ENCODE results near the gene CASTOR1.

The CASTOR1 gene

DNA sequence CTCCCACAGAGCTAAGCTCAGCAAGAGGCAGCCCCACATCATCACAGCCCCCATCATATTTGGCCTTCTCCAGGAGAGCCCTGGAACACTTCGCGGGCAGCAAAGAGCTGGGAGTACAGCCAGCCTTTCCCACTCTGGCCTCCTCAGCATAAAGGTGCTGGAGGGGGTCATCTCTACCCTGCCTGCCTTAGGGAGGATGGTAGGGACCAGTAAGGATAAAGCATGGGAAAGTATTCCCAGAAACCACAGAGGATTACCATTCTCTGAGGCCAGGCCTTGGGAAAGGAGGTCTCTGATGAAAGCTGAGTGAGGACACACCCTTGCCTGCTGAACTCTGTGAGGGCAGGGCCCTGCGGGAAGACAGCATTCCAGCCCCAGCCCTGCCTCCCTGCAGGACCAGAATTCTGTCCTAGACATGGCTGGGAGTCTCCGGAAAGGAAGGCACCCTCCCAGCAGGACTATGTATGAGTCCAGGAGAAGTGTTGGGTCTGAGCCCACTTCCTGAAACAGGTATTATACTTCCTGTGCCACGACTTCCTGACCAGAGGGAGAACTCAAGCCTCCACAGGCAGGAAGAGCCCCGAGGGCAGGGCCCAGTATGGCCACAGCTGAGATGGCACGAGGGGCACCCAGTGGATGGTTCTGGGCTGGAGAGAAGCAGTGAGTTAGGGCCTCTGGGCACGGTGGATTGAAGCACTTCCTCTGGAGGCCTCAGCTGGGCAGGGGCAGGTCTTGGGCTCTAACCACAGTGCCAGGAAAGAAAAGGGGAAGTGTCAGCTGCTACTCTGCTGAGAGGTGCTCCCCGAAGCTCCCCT is 12.9 kb upstream of the CASTOR1 start:
- Histone ChIP-seq H3K4me3 (peak overlapping the region in 9 of 10 experiments; percentile 1 to 47 (median 9); a peak in 9 of 20 replicates), H3K9ac (peak overlapping the region; percentile 36 to 67 (median 58); a peak in 19 of 22 replicates), H3K36me3 (peaks cover 0 to 48% (median 18%) of the 10 kb centered on the region in 11 experiments; a peak in 20 of 22 replicates), H3K27me3 (no peaks in the 10 kb centered on the region), H3K4me2 (peak overlapping the region; percentile 86 to 98 (median 95)), H3K4me1 (peaks cover 84 to 95% (median 92%) of the 10 kb centered on the region in 10 experiments), H3K9me3 (replicated peaks in 1 of 11) (no peaks in the 10 kb centered on the region), H3K27ac (peak overlapping the region; percentile 59 to 94 (median 87)), H4K20me1 (peaks cover 0 to 15% (median 0%) of the 10 kb centered on the region in 11 experiments; a peak in 1 of 22 replicates)
- TF ChIP-seq Cebpa-rat (IDR thresholded peaks at IDR 0.05), result no peak

DNA sequence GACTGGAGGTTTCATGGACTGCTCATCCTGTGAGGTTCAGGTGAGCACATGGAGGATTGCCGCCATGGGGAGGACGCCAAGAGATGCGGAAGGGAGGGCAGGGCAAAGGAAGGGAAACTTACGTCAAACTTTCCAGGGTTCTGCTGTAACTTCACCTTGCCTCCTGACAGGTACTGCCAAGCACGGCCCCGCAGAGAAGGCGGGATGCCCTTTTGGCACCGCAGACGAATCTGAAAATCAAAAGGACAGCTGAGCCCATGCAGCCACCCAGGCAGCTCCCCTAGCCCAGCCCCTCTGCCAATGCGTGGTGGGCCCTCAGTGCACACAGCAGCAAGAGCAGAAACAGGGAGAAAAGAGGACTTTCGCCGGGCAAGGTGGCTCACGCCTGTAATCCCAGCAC is 10.0 kb upstream of the CASTOR1 start:
- TF ChIP-seq Cebpa-rat (IDR thresholded peaks at IDR 0.05), result no peak
- Histone ChIP-seq H3K4me1 (peaks cover 56 to 95% (median 90%) of the 10 kb centered on the region in 10 experiments), H3K4me3 (no peak overlapping the region), H4K20me1 (peaks cover 0 to 20% (median 0%) of the 10 kb centered on the region in 11 experiments; a peak in 6 of 22 replicates), H3K27ac (0 out of 22 replicates have a peak overlapping the region, but pooled peaks of 2 of the 11 experiments have one; percentile 39 to 46), H3K9ac (peak overlapping the region in 1 of 11 experiments; percentile 58; a peak in 1 of 22 replicates), H3K9me3 (replicated peaks in 1 of 11) (no peaks in the 10 kb centered on the region), H3K36me3 (peaks cover 3 to 76% (median 41%) of the 10 kb centered on the region in 11 experiments; a peak in 20 of 22 replicates), H3K27me3 (no peaks in the 10 kb centered on the region), H3K4me2 (peak overlapping the region in 8 of 11 experiments; percentile 41 to 86 (median 74); a peak in 13 of 22 replicates)

DNA sequence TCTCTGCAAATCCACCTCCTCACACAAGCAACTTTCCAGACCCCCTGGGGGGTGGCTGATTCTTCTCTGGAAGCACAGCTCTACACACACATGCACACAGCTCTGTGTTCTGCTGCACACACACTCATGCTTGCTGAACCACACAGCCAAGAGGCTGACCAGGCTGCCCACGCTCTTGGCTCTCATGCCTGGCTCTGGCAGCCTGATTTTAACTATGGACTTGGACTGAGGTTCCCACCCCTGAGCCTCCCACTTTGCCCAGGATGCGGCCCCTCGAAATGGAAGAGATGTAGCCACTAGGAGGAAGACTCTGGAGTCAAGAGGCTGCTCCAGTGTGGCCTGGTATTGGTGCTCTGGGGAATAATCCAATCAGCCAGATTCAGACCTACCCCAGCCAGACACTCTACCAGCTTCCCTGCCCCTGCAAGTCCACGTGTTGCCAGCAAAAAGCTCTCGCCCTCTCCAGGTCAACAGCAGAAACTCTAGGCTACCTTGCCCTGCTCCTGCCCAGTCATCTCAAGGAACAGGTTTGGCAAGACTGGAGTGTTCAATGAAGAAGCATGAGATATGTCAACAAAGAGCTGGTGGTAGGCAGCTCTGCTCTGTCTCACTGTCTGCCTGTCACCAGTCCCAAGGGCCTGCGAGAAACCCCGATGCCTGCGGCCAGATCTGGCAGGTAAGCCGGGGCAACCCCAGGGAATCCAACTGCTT is 8.8 kb upstream of the CASTOR1 start:
- Histone ChIP-seq H3K4me2 (peak overlapping the region; percentile 5 to 86 (median 63); a peak in 20 of 22 replicates), H3K9ac (peak overlapping the region in 8 of 11 experiments; percentile 10 to 59 (median 37); a peak in 13 of 22 replicates), H3K9me3 (replicated peaks in 1 of 11) (no peaks in the 10 kb centered on the region), H4K20me1 (peaks cover 0 to 26% (median 0%) of the 10 kb centered on the region in 11 experiments; a peak in 7 of 22 replicates), H3K27me3 (no peaks in the 10 kb centered on the region), H3K27ac (peak overlapping the region in 4 of 11 experiments; percentile 22 to 46 (median 33); a peak in 3 of 22 replicates), H3K4me3 (no peak overlapping the region), H3K4me1 (peaks cover 44 to 95% (median 90%) of the 10 kb centered on the region in 10 experiments), H3K36me3 (peaks cover 13 to 82% (median 53%) of the 10 kb centered on the region in 11 experiments; a peak in 21 of 22 replicates)
- TF ChIP-seq Cebpa-rat (IDR thresholded peaks at IDR 0.05), result no peak

DNA sequence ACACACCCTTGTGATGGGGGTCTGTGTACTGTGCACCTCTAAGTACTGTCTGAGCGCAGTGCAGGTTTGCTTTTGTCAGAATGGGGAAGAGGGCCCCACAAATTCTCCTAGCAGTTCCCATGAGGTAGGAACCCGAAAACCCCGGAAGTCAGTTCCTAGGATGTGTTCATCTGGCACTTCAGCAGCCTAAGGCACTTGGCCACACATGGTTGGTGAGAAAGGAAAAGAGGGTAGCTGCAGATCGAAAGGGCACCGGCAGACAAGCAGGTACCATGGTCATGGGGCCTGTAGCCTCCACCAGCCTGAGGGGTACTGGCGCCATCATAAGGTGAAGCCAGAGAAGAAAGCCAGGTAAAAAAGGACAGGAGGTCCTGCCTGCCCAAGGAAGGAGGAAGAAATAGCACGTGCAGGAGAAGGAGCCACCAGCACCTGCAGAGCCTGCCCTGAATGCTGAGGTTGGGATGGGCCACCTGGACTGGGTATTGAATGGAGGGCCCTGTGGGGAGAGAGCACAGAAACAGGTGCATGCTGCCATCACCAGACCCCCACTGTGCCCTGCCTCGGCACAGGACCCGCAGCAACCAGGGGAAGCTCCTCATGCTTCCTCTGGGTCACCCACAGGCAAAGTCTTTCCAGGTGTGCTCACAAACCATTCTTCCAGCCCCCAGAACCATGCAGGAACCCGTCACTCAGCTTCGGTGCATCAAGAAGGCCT is 8.1 kb upstream of the CASTOR1 start:
- peaks cover 0 to 26% (median 0%) of the 10 kb centered on the region in 11 experiments; a peak in 7 of 22 replicates for H4K20me1 ChIP-seq
- no peaks in the 10 kb centered on the region for H3K9me3 ChIP-seq (replicated peaks in 1 of 11)
- no peak for TF ChIP-seq Cebpa-rat (IDR thresholded peaks at IDR 0.05)
- H3K4me2 ChIP-seq, result peak overlapping the region in 10 of 11 experiments; percentile 5 to 86 (median 68); a peak in 17 of 22 replicates
- H3K36me3 ChIP-seq, result peaks cover 19 to 88% (median 60%) of the 10 kb centered on the region in 11 experiments; a peak in 21 of 22 replicates
- H3K9ac ChIP-seq, result peak overlapping the region in 5 of 11 experiments; percentile 28 to 59 (median 57); a peak in 5 of 22 replicates
- 0 out of 22 replicates have a peak overlapping the region, but pooled peaks of 1 of the 11 experiments have one; percentile 39 for H3K27ac ChIP-seq
- H3K4me3 ChIP-seq, result no peak overlapping the region
- H3K4me1 ChIP-seq, result peaks cover 37 to 95% (median 90%) of the 10 kb centered on the region in 10 experiments
- H3K27me3 ChIP-seq, result no peaks in the 10 kb centered on the region

DNA sequence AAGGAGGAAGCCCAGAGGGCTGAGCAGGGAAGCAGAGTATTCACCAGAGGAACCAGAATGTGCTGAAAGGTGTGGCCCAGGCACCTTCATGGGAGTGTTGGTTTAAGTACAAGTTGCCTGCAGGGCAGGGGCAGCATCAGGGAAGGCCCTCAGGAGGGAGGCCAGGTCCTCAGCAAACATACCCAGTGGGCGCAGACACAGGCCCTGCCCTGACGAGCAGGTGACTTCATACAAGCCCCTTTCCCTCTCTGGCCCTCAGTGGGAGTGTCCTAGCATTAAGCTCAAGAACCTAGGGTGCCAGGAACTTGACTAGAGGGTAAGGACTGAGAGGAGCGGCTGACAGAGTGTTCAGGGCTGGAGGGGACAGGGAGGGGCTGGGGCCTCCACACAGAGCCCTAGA is 7.5 kb upstream of the CASTOR1 start:
- Histone ChIP-seq H3K4me1 (peaks cover 37 to 95% (median 90%) of the 10 kb centered on the region in 10 experiments), H3K9me3 (replicated peaks in 1 of 11) (no peaks in the 10 kb centered on the region), H3K36me3 (peaks cover 19 to 94% (median 66%) of the 10 kb centered on the region in 11 experiments; a peak in 21 of 22 replicates), H3K27me3 (no peaks in the 10 kb centered on the region), H3K4me2 (peak overlapping the region in 8 of 11 experiments; percentile 41 to 86 (median 74); a peak in 13 of 22 replicates), H3K9ac (0 out of 22 replicates have a peak overlapping the region, but pooled peaks of 1 of the 11 experiments have one; percentile 6), H4K20me1 (peaks cover 0 to 32% (median 0%) of the 10 kb centered on the region in 11 experiments; a peak in 7 of 22 replicates), H3K27ac (no peak overlapping the region), H3K4me3 (no peak overlapping the region)
- TF ChIP-seq Cebpa-rat (IDR thresholded peaks at IDR 0.05), result no peak

DNA sequence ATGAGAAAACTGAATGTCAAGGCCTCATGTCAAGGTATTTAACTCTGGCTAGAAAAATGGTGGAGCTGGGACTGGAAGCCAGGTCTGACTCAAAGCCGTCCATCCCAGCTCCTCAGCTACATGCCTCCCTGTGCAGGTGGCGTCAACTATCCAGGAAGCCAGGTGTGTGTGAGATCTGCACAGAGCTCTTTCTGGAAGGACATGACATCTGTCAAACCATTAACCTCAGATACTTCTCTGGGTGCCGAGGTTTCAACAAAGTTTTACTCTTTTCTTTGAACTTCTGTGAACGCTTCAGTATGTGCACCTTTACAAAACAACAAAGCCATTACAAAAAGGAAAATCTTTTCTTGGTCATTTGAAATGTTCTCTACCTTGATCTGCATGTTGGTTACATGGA is 7.0 kb upstream of the CASTOR1 start:
- TF ChIP-seq Cebpa-rat (IDR thresholded peaks at IDR 0.05), result no peak
- H3K36me3 ChIP-seq, result peaks cover 19 to 95% (median 69%) of the 10 kb centered on the region in 11 experiments; a peak in 21 of 22 replicates
- H3K27me3 ChIP-seq, result no peaks in the 10 kb centered on the region
- no peak overlapping the region for H3K27ac ChIP-seq
- peak overlapping the region in 5 of 11 experiments; percentile 55 to 100 (median 75); a peak in 8 of 22 replicates for H3K4me2 ChIP-seq
- H3K9me3 ChIP-seq (replicated peaks in 1 of 11), result no peaks in the 10 kb centered on the region
- H3K4me1 ChIP-seq, result peaks cover 37 to 95% (median 90%) of the 10 kb centered on the region in 10 experiments
- H3K4me3 ChIP-seq, result no peak overlapping the region
- no peak overlapping the region for H3K9ac ChIP-seq
- H4K20me1 ChIP-seq, result peaks cover 0 to 35% (median 0%) of the 10 kb centered on the region in 11 experiments; a peak in 7 of 22 replicates

DNA sequence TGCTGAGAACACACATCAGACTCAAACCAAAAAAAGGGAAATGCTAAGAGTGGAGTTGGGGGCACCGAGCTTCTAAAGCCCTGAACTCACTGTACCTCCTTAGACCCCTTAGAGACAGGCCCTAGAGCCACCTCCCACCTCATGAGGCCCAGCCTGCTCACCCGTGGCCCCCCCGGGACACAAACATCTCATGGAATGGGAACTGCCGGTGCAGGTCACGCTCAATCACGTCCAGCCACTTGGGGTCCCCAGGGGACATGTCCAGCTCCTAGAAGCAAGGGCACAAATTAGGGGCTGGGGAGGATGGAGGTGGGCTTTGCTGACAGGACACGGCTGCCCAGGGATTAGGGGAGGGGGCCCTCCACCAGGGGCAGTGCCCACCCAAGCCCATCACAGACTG is 6.3 kb upstream of the CASTOR1 start:
- Histone ChIP-seq H3K4me1 (peaks cover 37 to 95% (median 90%) of the 10 kb centered on the region in 10 experiments), H3K4me3 (no peak overlapping the region), H3K27ac (peak overlapping the region in 2 of 11 experiments; percentile 10 to 26; a peak in 3 of 22 replicates), H3K9ac (peak overlapping the region in 3 of 11 experiments; percentile 14 to 21 (median 19); a peak in 2 of 22 replicates), H3K27me3 (no peaks in the 10 kb centered on the region), H3K9me3 (replicated peaks in 1 of 11) (no peaks in the 10 kb centered on the region), H3K36me3 (peaks cover 19 to 88% (median 69%) of the 10 kb centered on the region in 11 experiments; a peak in 21 of 22 replicates), H4K20me1 (peaks cover 0 to 35% (median 0%) of the 10 kb centered on the region in 11 experiments; a peak in 7 of 22 replicates), H3K4me2 (peak overlapping the region in 8 of 11 experiments; percentile 37 to 100 (median 62); a peak in 15 of 22 replicates)
- TF ChIP-seq Cebpa-rat (IDR thresholded peaks at IDR 0.05), result no peak
